ENCODE results near the gene GABRA4. TPM values are rescaled to one million over a fixed set of nuclear protein-coding genes. Genes with fewer than 3 reads are reported as not detected.

The GABRA4 gene
- polyA plus RNA-seq, 1 of the 3 experiments (the other 2 are of a cell fraction) = not detected

GRCh38 chr4:46952451-46952850 lies 40.9 kb downstream of the GABRA4 start:
- TF ChIP-seq ELF1 (IDR thresholded peaks at IDR 0.05) (no peak), TEAD4 (IDR thresholded peaks at IDR 0.05; ENCODE audit: borderline replicate concordance, insufficient read depth) (no peak), IRF3 (IDR thresholded peaks at IDR 0.05; ENCODE audit: low read depth, low read length) (no peak), TAF1 (IDR thresholded peaks at IDR 0.05; ENCODE audit: borderline replicate concordance, low read depth, low read length) (no peak), CTCF (IDR thresholded peaks at IDR 0.05) (no peak), RCOR1 (IDR thresholded peaks at IDR 0.05; ENCODE audit: low read length) (no peak), FOSL2 (IDR thresholded peaks at IDR 0.05; ENCODE audit: borderline replicate concordance, low read depth) (no peak), REST (IDR thresholded peaks at IDR 0.05; ENCODE audit: low read depth, low read length) (no peak), POLR2AphosphoS5 (IDR thresholded peaks at IDR 0.05; ENCODE audit: low read depth, low read length) (no peak), MEF2A (IDR thresholded peaks at IDR 0.05; ENCODE audit: borderline replicate concordance, low read depth) (no peak), RFX5 (IDR thresholded peaks at IDR 0.05; ENCODE audit: low read length) (no peak), TCF12 (IDR thresholded peaks at IDR 0.05) (no peak), EP300 (IDR thresholded peaks at IDR 0.05; ENCODE audit: borderline replicate concordance in 1 of 2, low read depth in 1 of 2, low read length in 1 of 2) (no peak)
- Histone ChIP-seq H3F3A (replicated peaks; ENCODE audit: insufficient read depth) (no peaks in the 10 kb centered on the region), H3K4me1 (ENCODE audit: control insufficient read depth in 1 of 2, insufficient read depth in 2 of 2, low read depth in 1 of 2, low read length in 1 of 2) (no peaks in the 10 kb centered on the region), H3K4me3 (ENCODE audit: low read depth in 2 of 2, low read length in 1 of 2) (no peak overlapping the region), H3K36me3 (replicated peaks in 1 of 2; ENCODE audit: control insufficient read depth in 1 of 2, insufficient read depth in 2 of 2, low read length in 1 of 2) (no peaks in the 10 kb centered on the region), H3K9me3 (no peaks in the 10 kb centered on the region), H3K27me3 (ENCODE audit: insufficient read depth) (no peaks in the 10 kb centered on the region), H2AFZ (ENCODE audit: low read depth) (no peak overlapping the region), H3K79me2 (ENCODE audit: insufficient read depth) (no peaks in the 10 kb centered on the region), H3K9me2 (no peaks in the 10 kb centered on the region), H3K4me2 (no peak overlapping the region), H3K27ac (ENCODE audit: low read depth in 2 of 2, low read length in 1 of 2) (no peak overlapping the region), H4K20me1 (ENCODE audit: insufficient read depth) (no peaks in the 10 kb centered on the region), H3K9ac (no peak overlapping the region)
- ChIA-PET POLR2A (no interaction called here), CTCF (interaction anchor here (0.9 to 1.9 kb wide), 4 partner anchors 15 to 431 kb away, joined by 3 to 6 read pairs (median 4); no protein-coding TSS in a partner anchor)
- 15% methylated on average over 2 of the region's 2 CpGs for WGBS (ENCODE audit: low lambda C conversion rate)
- no peak for DNase-seq

All from SK-N-SH (cell line).